ENCODE data around the gene EFNA5. TPM values are rescaled to one million over a fixed set of nuclear protein-coding genes. Genes with fewer than 3 reads are reported as not detected.

Gene EFNA5
- total RNA-seq, 1 donor from 2014 or later: 57.5 TPM

DNA sequence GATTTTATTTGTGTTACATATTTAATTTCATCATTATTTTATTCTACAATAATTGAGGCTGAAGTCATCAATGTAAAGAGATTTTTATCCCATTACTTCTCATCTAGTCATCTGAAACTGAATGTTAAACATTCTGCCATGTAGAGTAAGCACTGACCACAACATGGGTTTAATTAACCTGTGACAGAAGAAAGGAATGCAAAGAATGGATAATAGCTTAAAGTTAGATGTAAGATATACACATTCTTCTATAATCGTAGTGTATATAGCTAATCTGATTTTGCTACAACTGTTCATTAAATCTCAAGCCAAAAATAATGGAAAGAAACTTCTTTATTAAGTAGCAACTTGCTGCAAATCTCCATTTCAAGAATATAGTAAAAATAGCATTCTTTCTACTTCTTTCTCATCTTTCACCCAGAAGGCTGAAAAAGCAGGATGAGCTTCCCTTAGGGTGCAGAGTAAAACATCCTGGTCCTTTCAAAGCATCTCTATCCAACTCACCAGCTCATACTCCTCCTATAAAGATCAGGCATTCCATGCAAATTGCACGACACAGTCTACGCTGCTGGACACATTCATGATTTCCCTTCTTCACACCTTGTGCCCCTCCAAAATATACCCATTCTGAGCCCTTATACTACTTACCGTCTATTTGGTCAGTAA lies 115.2 kb downstream of the EFNA5 start:
- no peaks in the 10 kb centered on the region for H3K36me3 Mint-ChIP-seq
- no peak overlapping the region for H3K4me3 Mint-ChIP-seq
- peaks cover 2% of the 10 kb centered on the region for H3K9me3 Mint-ChIP-seq
- no peak overlapping the region for H3K27ac Mint-ChIP-seq
- H3K27me3 Mint-ChIP-seq (ENCODE audit: low read depth): no peaks in the 10 kb centered on the region
- TF ChIP-seq, protein P1, sequence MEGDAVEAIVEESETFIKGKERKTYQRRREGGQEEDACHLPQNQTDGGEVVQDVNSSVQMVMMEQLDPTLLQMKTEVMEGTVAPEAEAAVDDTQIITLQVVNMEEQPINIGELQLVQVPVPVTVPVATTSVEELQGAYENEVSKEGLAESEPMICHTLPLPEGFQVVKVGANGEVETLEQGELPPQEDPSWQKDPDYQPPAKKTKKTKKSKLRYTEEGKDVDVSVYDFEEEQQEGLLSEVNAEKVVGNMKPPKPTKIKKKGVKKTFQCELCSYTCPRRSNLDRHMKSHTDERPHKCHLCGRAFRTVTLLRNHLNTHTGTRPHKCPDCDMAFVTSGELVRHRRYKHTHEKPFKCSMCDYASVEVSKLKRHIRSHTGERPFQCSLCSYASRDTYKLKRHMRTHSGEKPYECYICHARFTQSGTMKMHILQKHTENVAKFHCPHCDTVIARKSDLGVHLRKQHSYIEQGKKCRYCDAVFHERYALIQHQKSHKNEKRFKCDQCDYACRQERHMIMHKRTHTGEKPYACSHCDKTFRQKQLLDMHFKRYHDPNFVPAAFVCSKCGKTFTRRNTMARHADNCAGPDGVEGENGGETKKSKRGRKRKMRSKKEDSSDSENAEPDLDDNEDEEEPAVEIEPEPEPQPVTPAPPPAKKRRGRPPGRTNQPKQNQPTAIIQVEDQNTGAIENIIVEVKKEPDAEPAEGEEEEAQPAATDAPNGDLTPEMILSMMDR (IDR thresholded peaks at IDR 0.05; ENCODE audit: unreplicated experiment): no peak
- no peak for DNase-seq (ENCODE audit: low spot score in 2 of 2, unreplicated experiment in 2 of 2)
- H3K4me1 Mint-ChIP-seq: peaks cover 49% of the 10 kb centered on the region

DNA sequence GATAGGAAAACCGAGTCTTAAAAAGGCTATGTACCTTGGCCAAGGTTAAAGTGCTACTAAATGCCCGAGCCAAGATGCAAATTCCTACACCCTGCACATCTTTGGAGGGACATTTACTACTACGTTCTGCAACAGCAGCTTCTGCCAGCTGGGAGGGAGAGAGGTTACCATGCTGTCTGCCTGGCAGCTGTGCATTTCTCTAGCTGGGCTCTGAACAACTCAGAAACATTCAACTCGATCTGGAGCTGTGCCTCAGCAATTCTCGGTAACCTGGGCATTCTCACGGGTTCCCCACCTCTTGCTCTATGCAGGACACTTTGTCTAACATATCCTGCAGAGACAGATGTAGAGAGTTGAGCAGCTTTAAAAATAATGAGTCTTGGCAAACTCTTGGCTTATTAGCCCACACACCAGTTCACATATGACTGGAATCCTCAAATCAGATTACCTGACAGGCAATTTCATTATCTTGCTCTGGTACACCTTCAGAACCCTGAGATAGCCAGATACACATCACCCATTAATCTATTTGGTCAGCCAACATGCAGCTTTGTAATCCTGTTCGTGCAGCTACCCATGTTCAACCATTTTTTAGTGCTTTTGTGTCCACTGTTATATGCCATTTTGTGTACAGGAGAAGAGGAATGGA lies 115.8 kb downstream of the EFNA5 start:
- H3K36me3 Mint-ChIP-seq: no peaks in the 10 kb centered on the region
- H3K4me3 Mint-ChIP-seq: no peak overlapping the region
- no peaks in the 10 kb centered on the region for H3K27me3 Mint-ChIP-seq (ENCODE audit: low read depth)
- peaks cover 47% of the 10 kb centered on the region for H3K4me1 Mint-ChIP-seq
- TF ChIP-seq, protein P1 (IDR thresholded peaks at IDR 0.05; ENCODE audit: unreplicated experiment): no peak
- H3K27ac Mint-ChIP-seq: no peak overlapping the region
- H3K9me3 Mint-ChIP-seq: no peaks in the 10 kb centered on the region
- DNase-seq (ENCODE audit: low spot score in 2 of 2, unreplicated experiment in 2 of 2): no peak

DNA sequence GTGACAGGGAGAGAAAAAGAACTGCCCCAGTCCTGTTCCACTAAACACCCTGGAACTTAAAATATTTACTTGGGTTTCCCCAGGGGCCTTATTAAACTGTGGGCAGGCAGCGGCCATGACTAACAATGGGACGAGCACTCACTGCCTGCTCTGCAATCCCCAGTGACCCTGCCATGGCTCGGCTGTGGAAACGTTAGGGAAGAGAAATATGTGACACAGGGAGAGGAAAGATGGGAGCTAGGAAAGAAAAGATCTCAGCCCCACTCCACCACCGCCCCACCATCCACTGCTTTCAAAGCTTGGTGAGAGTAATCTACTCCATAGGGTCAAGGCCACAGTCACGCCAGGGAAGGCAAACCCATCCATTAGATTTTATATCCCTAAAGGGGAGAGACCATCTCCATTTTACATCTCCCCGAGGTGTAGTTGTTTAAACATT lies 117.6 kb downstream of the EFNA5 start:
- Mint-ChIP-seq H3K9me3 (no peaks in the 10 kb centered on the region), H3K27me3 (ENCODE audit: low read depth) (no peaks in the 10 kb centered on the region), H3K4me3 (no peak overlapping the region), H3K36me3 (no peaks in the 10 kb centered on the region), H3K4me1 (peaks cover 43% of the 10 kb centered on the region), H3K27ac (no peak overlapping the region)
- no peak for DNase-seq (ENCODE audit: low spot score in 2 of 2, unreplicated experiment in 2 of 2)
- TF ChIP-seq, protein P1 (IDR thresholded peaks at IDR 0.05; ENCODE audit: unreplicated experiment): no peak

DNA sequence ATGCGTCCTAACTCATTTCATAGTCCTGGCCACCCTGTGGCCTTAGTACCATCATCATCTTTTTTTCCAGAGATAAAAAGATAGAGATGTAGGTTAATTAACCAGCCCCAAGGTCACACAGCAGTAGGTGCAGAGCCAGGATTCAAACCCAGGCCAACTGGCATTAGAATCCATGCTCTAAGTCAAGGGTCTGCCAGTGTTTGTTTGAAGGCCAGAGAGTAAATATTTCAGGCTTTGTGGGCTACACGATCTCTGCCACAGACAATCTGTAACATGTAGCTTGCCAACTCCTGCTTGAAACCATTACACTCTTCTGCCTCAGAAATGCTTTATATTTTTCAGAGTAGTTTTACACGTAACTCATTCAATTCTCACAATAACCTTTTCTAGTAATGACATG lies 119.6 kb downstream of the EFNA5 start:
- Mint-ChIP-seq H3K4me3 (no peak overlapping the region), H3K9me3 (no peaks in the 10 kb centered on the region), H3K27ac (no peak overlapping the region), H3K27me3 (ENCODE audit: low read depth) (no peaks in the 10 kb centered on the region), H3K4me1 (peaks cover 30% of the 10 kb centered on the region), H3K36me3 (no peaks in the 10 kb centered on the region)
- TF ChIP-seq, protein P1 (IDR thresholded peaks at IDR 0.05; ENCODE audit: unreplicated experiment): no peak
- no peak for DNase-seq (ENCODE audit: low spot score in 2 of 2, unreplicated experiment in 2 of 2)

DNA sequence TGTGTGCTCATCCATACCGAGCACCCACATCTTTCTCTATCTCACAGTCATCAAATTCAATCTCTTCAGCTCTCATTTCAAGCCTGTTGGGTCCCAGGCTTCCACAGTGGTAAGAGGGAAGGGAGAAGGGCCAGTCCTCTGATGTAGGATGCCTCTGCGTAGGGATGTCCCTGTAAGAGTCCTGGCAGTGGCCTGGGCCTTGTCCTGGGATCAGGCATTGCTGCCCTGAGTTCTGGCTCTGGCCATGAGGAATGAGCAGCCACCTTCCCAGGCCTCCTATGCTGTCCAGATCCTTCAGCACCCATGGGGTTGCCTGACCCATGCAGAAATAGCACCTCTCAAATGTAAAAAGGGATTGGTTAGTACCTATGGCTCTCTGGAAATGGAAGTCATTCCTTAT lies 121.2 kb downstream of the EFNA5 start:
- no peak overlapping the region for H3K27ac Mint-ChIP-seq
- no peaks in the 10 kb centered on the region for H3K36me3 Mint-ChIP-seq
- no peak for DNase-seq (ENCODE audit: low spot score in 2 of 2, unreplicated experiment in 2 of 2)
- H3K27me3 Mint-ChIP-seq (ENCODE audit: low read depth): no peaks in the 10 kb centered on the region
- H3K4me3 Mint-ChIP-seq: no peak overlapping the region
- no peaks in the 10 kb centered on the region for H3K9me3 Mint-ChIP-seq
- TF ChIP-seq, protein P1 (IDR thresholded peaks at IDR 0.05; ENCODE audit: unreplicated experiment): no peak
- peaks cover 22% of the 10 kb centered on the region for H3K4me1 Mint-ChIP-seq

Measured in mesothelial cell of epicardium (in vitro differentiated cells).